ENCODE data around the gene JAKMIP2. TPM values are rescaled to one million over a fixed set of nuclear protein-coding genes. Genes with fewer than 3 reads are reported as not detected.

JAKMIP2 gene
- total RNA-seq, 1 donor from 2014 or later, result 35.6 TPM

- no peak overlapping the region for H3K4me3 Mint-ChIP-seq
- peak overlapping the region; percentile 53 for H3K27ac Mint-ChIP-seq (ENCODE audit: unreplicated experiment)
- peaks cover 2% of the 10 kb centered on the region for H3K9me3 Mint-ChIP-seq
- TF ChIP-seq CTCF (conservative IDR thresholded peaks at IDR 0.05), result no peak
- no peaks in the 10 kb centered on the region for H3K36me3 Mint-ChIP-seq (ENCODE audit: low read depth)
- peaks cover 53% of the 10 kb centered on the region for H3K4me1 Mint-ChIP-seq
- no peak for DNase-seq (ENCODE audit: low read depth, low spot score)
- H3K27me3 Mint-ChIP-seq (ENCODE audit: low read depth), result peaks cover 4% of the 10 kb centered on the region
These were observed 218.4 kb downstream of the JAKMIP2 start for GRCh38 chr5:147564124-147564486.

GRCh38 chr5:147563466-147564123, 218.9 kb downstream of the JAKMIP2 start:
- Mint-ChIP-seq H3K9me3 (peaks cover 2% of the 10 kb centered on the region), H3K4me1 (peaks cover 55% of the 10 kb centered on the region), H3K27ac (ENCODE audit: unreplicated experiment) (peak overlapping the region; percentile 37), H3K4me3 (no peak overlapping the region), H3K27me3 (ENCODE audit: low read depth) (peaks cover 4% of the 10 kb centered on the region), H3K36me3 (ENCODE audit: low read depth) (no peaks in the 10 kb centered on the region)
- DNase-seq (ENCODE audit: low read depth, low spot score), result no peak
- no peak for TF ChIP-seq CTCF (conservative IDR thresholded peaks at IDR 0.05)

- H3K27ac Mint-ChIP-seq (ENCODE audit: unreplicated experiment), result no peak overlapping the region
- no peaks in the 10 kb centered on the region for H3K36me3 Mint-ChIP-seq (ENCODE audit: low read depth)
- TF ChIP-seq CTCF (conservative IDR thresholded peaks at IDR 0.05), result no peak
- H3K4me3 Mint-ChIP-seq, result no peak overlapping the region
- peaks cover 2% of the 10 kb centered on the region for H3K9me3 Mint-ChIP-seq
- no peak for DNase-seq (ENCODE audit: low read depth, low spot score)
- peaks cover 4% of the 10 kb centered on the region for H3K27me3 Mint-ChIP-seq (ENCODE audit: low read depth)
- H3K4me1 Mint-ChIP-seq, result peaks cover 46% of the 10 kb centered on the region
These were observed 221.1 kb downstream of the JAKMIP2 start for GRCh38 chr5:147561435-147561834.

GRCh38 chr5:147560718-147561331, 221.7 kb downstream of the JAKMIP2 start:
- peaks cover 44% of the 10 kb centered on the region for H3K4me1 Mint-ChIP-seq
- H3K36me3 Mint-ChIP-seq (ENCODE audit: low read depth), result no peaks in the 10 kb centered on the region
- peaks cover 4% of the 10 kb centered on the region for H3K27me3 Mint-ChIP-seq (ENCODE audit: low read depth)
- TF ChIP-seq CTCF (conservative IDR thresholded peaks at IDR 0.05), result no peak
- H3K27ac Mint-ChIP-seq (ENCODE audit: unreplicated experiment), result peak overlapping the region; percentile 83
- no peak for DNase-seq (ENCODE audit: low read depth, low spot score)
- peaks cover 2% of the 10 kb centered on the region for H3K9me3 Mint-ChIP-seq
- H3K4me3 Mint-ChIP-seq, result no peak overlapping the region

GRCh38 chr5:147559749-147560148, 222.8 kb downstream of the JAKMIP2 start:
- Mint-ChIP-seq H3K36me3 (ENCODE audit: low read depth) (no peaks in the 10 kb centered on the region), H3K27ac (ENCODE audit: unreplicated experiment) (no peak overlapping the region), H3K27me3 (ENCODE audit: low read depth) (peaks cover 4% of the 10 kb centered on the region), H3K4me1 (peaks cover 40% of the 10 kb centered on the region), H3K4me3 (no peak overlapping the region), H3K9me3 (peaks cover 2% of the 10 kb centered on the region)
- TF ChIP-seq CTCF (conservative IDR thresholded peaks at IDR 0.05), result no peak
- DNase-seq (ENCODE audit: low read depth, low spot score), result no peak

Data from neural crest cell (in vitro differentiated cells).